Neural cell (in vitro differentiated cells): ENCODE measurements around the gene SMPD3. TPM values are rescaled to one million over a fixed set of nuclear protein-coding genes. Genes with fewer than 3 reads are reported as not detected.

Experiments
- H2AFZ ChIP-seq: fragments of 200-600, 300-800 bp; sonication (generic), shearing (Covaris generic); 2 replicates; pipeline ENCODE4 v1.6.0; 2014; ENCODE audit warnings: low read depth, mild to moderate bottlenecking, antibody characterized with exemption, low read length, moderate library complexity
- H3F3A ChIP-seq: fragments of 200-600 bp; shearing (Covaris generic); 2 replicates; pipeline ENCODE4 v1.6.1; 2016; ENCODE audit warnings: mild to moderate bottlenecking, moderate library complexity, mixed read lengths, antibody characterized with exemption, low read length; ENCODE audit not compliant: insufficient read depth, poor library complexity, severe bottlenecking
- H3K27ac ChIP-seq: fragments of 200-600, 300-800 bp; sonication (generic), shearing (Covaris generic); 2 replicates; pipeline ENCODE4 v1.5.1; 2014; ENCODE audit warnings: mild to moderate bottlenecking, low read length, moderate library complexity
- H3K27me3 ChIP-seq: fragments of 300-800, 200-600 bp; sonication (generic), shearing (Covaris generic); 2 replicates; pipeline ENCODE4 v1.6.0; 2014; ENCODE audit warnings: mild to moderate bottlenecking, low read depth, low read length, moderate library complexity; ENCODE audit not compliant: insufficient read depth
- H3K36me3 ChIP-seq: fragments of 300-800, 200-600 bp; sonication (generic), shearing (Covaris generic); 2 replicates; pipeline ENCODE4 v1.5.1; 2014; ENCODE audit warnings: mild to moderate bottlenecking, antibody characterized with exemption, low read length, moderate library complexity; ENCODE audit not compliant: insufficient read depth
- H3K4me2 ChIP-seq: fragments of 300-800, 200-600 bp; sonication (generic), shearing (Covaris generic); 2 replicates; pipeline ENCODE4 v1.6.0; 2014; ENCODE audit warnings: mild to moderate bottlenecking, low read length
- H3K4me3 ChIP-seq: fragments of 300-800, 200-600 bp; sonication (generic), shearing (Covaris generic); 2 replicates; pipeline ENCODE4 v1.5.1; 2014; ENCODE audit warnings: mild to moderate bottlenecking, low read length, moderate library complexity
- H3K79me2 ChIP-seq: fragments of 200-600 bp; shearing (Covaris generic); replicated peaks from 2 replicates; pipeline ENCODE4 v1.6.0; 2014; ENCODE audit warnings: mild to moderate bottlenecking, low read length, moderate library complexity; ENCODE audit not compliant: insufficient read depth
- H3K9ac ChIP-seq: fragments of 300-800, 200-600 bp; sonication (generic), shearing (Covaris generic); 2 replicates; pipeline ENCODE4 v1.6.1; 2016; ENCODE audit warnings: mild to moderate bottlenecking, low read length, mixed read lengths
- H3K9me2 ChIP-seq: fragments of 200-600 bp; shearing (Covaris generic); 2 replicates; pipeline ENCODE4 v1.6.1; 2016; ENCODE audit warnings: mild to moderate bottlenecking, low read length, mixed read lengths; ENCODE audit not compliant: insufficient read depth
- H3K9me3 ChIP-seq: fragments of 200-600, 300-800 bp; sonication (generic), shearing (Covaris generic); 2 replicates; pipeline ENCODE4 v1.6.1; 2016; ENCODE audit warnings: mild to moderate bottlenecking, mixed run types, low read length, moderate library complexity, mixed read lengths
- H4K20me1 ChIP-seq: fragments of 200-600 bp; shearing (Covaris generic); 2 replicates; pipeline ENCODE4 v1.6.1; 2016; ENCODE audit warnings: mild to moderate bottlenecking, mixed run types; ENCODE audit not compliant: insufficient read depth
- CTCF ChIP-seq: fragments of 450-650 bp; IDR thresholded peaks from 2 replicates; pipeline ENCODE4 v1.5.1; 2014; ENCODE audit warnings: antibody characterized with exemption, mild to moderate bottlenecking, moderate library complexity; ENCODE audit not compliant: poor library complexity, severe bottlenecking
- EP300 ChIP-seq: fragments of 450-650 bp; conservative IDR thresholded peaks from 2 replicates; pipeline ENCODE4 v1.6.1; 2014; ENCODE audit warnings: antibody characterized with exemption, mild to moderate bottlenecking, moderate library complexity; ENCODE audit not compliant: poor library complexity, severe bottlenecking
- EZH2 ChIP-seq: fragments of 200-600, 300-800 bp; shearing (Covaris generic), sonication (generic); IDR thresholded peaks from 2 replicates; pipeline ENCODE4 v1.6.1; 2014; ENCODE audit warnings: antibody characterized with exemption, low read length, borderline replicate concordance, mild to moderate bottlenecking; ENCODE audit not compliant: insufficient read depth, poor library complexity, severe bottlenecking
- MXI1 ChIP-seq: fragments of 450-650 bp; conservative IDR thresholded peaks from 2 replicates; pipeline ENCODE4 v1.6.1; 2014; ENCODE audit warnings: antibody characterized with exemption, mild to moderate bottlenecking; ENCODE audit not compliant: poor library complexity, severe bottlenecking
- POLR2AphosphoS5 ChIP-seq: IDR thresholded peaks from 2 replicates; pipeline ENCODE4 v1.6.1; 2012
- RAD21 ChIP-seq: fragments of 450-650 bp; conservative IDR thresholded peaks from 2 replicates; pipeline ENCODE4 v1.6.1; 2014; ENCODE audit warnings: antibody characterized with exemption, mild to moderate bottlenecking, moderate library complexity
- REST ChIP-seq: IDR thresholded peaks from 2 replicates; pipeline ENCODE4 v1.6.1; 2012; ENCODE audit warnings: borderline replicate concordance
- SMC3 ChIP-seq: fragments of 450-650 bp; conservative IDR thresholded peaks from 2 replicates; pipeline ENCODE4 v1.6.1; 2014; ENCODE audit warnings: antibody characterized with exemption, mild to moderate bottlenecking, moderate library complexity; ENCODE audit not compliant: poor library complexity
- TAF1 ChIP-seq: IDR thresholded peaks from 2 replicates; pipeline ENCODE4 v1.6.1; 2012; ENCODE audit warnings: low read depth
- polyA plus RNA-seq: library from polyadenylated mRNA; depleted of rRNA; stranded (reverse); fragments of >200 nt; gene quantifications from 2 replicates; pipeline ENCODE4 v1.2.3, GENCODE V29; 2014

Gene SMPD3
- polyA plus RNA-seq, 1 donor from 2014 or later = 42.7 TPM

GRCh38 chr16:68360956-68361355 lies 87.4 kb downstream of the SMPD3 start:
- no peak overlapping the region for H3K4me3 ChIP-seq
- no peaks in the 10 kb centered on the region for H3K9me2 ChIP-seq
- no peak overlapping the region for H3K9ac ChIP-seq
- H4K20me1 ChIP-seq = no peaks in the 10 kb centered on the region
- H3K4me2 ChIP-seq = no peak overlapping the region
- H3K27ac ChIP-seq = no peak overlapping the region
- H3F3A ChIP-seq = no peaks in the 10 kb centered on the region
- H3K79me2 ChIP-seq = no peaks in the 10 kb centered on the region
- H3K27me3 ChIP-seq = no peaks in the 10 kb centered on the region
- TF ChIP-seq TAF1 = no peak
- TF ChIP-seq EP300 = no peak
- TF ChIP-seq REST = no peak
- no peak for TF ChIP-seq MXI1
- no peak for TF ChIP-seq RAD21
- no peak for TF ChIP-seq EZH2
- TF ChIP-seq SMC3 = no peak
- no peak for TF ChIP-seq CTCF
- no peak for TF ChIP-seq POLR2AphosphoS5
- H2AFZ ChIP-seq = no peak overlapping the region
- no peaks in the 10 kb centered on the region for H3K9me3 ChIP-seq
- no peaks in the 10 kb centered on the region for H3K36me3 ChIP-seq

- TF ChIP-seq CTCF (no peak), POLR2AphosphoS5 (no peak), EP300 (no peak), SMC3 (no peak), TAF1 (no peak), MXI1 (no peak)
- no peaks in the 10 kb centered on the region for H3K36me3 ChIP-seq
- H3K79me2 ChIP-seq = no peaks in the 10 kb centered on the region
- H3K4me2 ChIP-seq = no peak overlapping the region
- H3F3A ChIP-seq = no peaks in the 10 kb centered on the region
- no peak overlapping the region for H3K4me3 ChIP-seq
- H3K9me2 ChIP-seq = no peaks in the 10 kb centered on the region
- H3K27ac ChIP-seq = no peak overlapping the region
- H3K9ac ChIP-seq = no peak overlapping the region
- H4K20me1 ChIP-seq = no peaks in the 10 kb centered on the region
- no peaks in the 10 kb centered on the region for H3K9me3 ChIP-seq
- no peaks in the 10 kb centered on the region for H3K27me3 ChIP-seq
- no peak overlapping the region for H2AFZ ChIP-seq
Observed at GRCh38 chr16:68360547-68360946, 87.8 kb downstream of the SMPD3 start.
